Lower lobe of right lung (tissue), 2 donors: ENCODE data around the gene ERC1. TPM values are rescaled to one million over a fixed set of nuclear protein-coding genes. Genes with fewer than 3 reads are reported as not detected.
A peak's percentile ranks its signal among the peaks of the same experiment; 100 is the strongest.

Experiments
- ATAC-seq, 2 donors: fragments of 200-7000 bp; cut with Tn5 transposase; one replicate each; pipeline ENCODE4 v1.9.1; 2020 to 2022; ENCODE audit warnings: mild to moderate bottlenecking in 2 of 2, moderate library complexity in 2 of 2
- DNase-seq: peaks from one replicate; pipeline ENCODE4 v3.0.0-alpha.2; 2020
- H3K27ac ChIP-seq: fragments of 200-600 bp; one replicate; pipeline ENCODE4 v1.8.0; 2022
- H3K27me3 ChIP-seq: fragments of 200-600 bp; one replicate; pipeline ENCODE4 v1.8.0; 2022; ENCODE audit warnings: low read depth
- H3K36me3 ChIP-seq: fragments of 200-600 bp; one replicate; pipeline ENCODE4 v1.8.0; 2022; ENCODE audit warnings: mild to moderate bottlenecking
- H3K4me1 ChIP-seq: fragments of 200-600 bp; one replicate; pipeline ENCODE4 v1.8.0; 2022
- H3K4me3 ChIP-seq: fragments of 200-600 bp; one replicate; pipeline ENCODE4 v1.8.0; 2022; ENCODE audit warnings: mild to moderate bottlenecking
- H3K9me3 ChIP-seq: fragments of 200-600 bp; one replicate; pipeline ENCODE4 v1.8.0; 2022
- CTCF ChIP-seq: fragments of 200-600 bp; IDR thresholded peaks from one replicate; pipeline ENCODE4 v1.8.0; 2022; ENCODE audit warnings: antibody characterized with exemption, mild to moderate bottlenecking
- intact Hi-C: fragments of 100-400 bp; cut with DNase I; formaldehyde crosslinking; loops from one replicate; pipeline ENCODE4 v1.11.0; 2022
- total RNA-seq: library from RNA; stranded (reverse); fragmentation: NEBNext Ultra II Directional; extraction: Animal tissue kit (Norgen Biotek cat#: 25700); gene quantifications from one replicate; pipeline ENCODE4 v1.2.1, GENCODE V29; 2021
- donor health status: DM: no; HTN: yes; CAD: no; lungs with severe emphysema.

Gene ERC1
- total RNA-seq, 1 donor from 2014 or later = 66.3 TPM

GRCh38 chr12:1348606-1349005, 357.6 kb downstream of the ERC1 start:
- DNase-seq = no peak
- H3K36me3 ChIP-seq = no peaks in the 10 kb centered on the region
- H3K27me3 ChIP-seq = no peaks in the 10 kb centered on the region
- no peak for ATAC-seq
- no peaks in the 10 kb centered on the region for H3K9me3 ChIP-seq
- intact Hi-C loops = no loop called here
- H3K4me1 ChIP-seq = no peaks in the 10 kb centered on the region
- no peak overlapping the region for H3K27ac ChIP-seq
- no peak for TF ChIP-seq CTCF
- no peak overlapping the region for H3K4me3 ChIP-seq

- no peaks in the 10 kb centered on the region for H3K36me3 ChIP-seq
- H3K9me3 ChIP-seq = no peaks in the 10 kb centered on the region
- TF ChIP-seq CTCF = no peak
- H3K27me3 ChIP-seq = no peaks in the 10 kb centered on the region
- peak; percentile 21 to 59 for ATAC-seq
- intact Hi-C loops = no loop called here
- H3K4me1 ChIP-seq = no peaks in the 10 kb centered on the region
- H3K27ac ChIP-seq = no peak overlapping the region
- no peak overlapping the region for H3K4me3 ChIP-seq
- DNase-seq = no peak
Observed at GRCh38 chr12:1350055-1350933, 359.3 kb downstream of the ERC1 start.

DNA sequence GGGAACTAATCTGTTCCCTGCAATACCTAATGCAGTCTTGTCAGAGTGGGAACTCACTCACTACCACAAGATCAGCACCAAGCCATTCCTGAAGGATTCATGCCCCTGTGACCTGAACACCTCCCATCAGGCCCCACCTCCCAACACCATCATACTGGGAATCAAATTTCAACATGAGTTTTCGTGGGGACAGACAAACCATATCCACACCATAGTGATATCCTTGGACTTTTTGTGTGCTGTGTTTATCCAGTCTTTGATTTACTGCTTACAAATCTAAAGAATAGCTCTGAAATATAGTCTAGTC, 359.9 kb downstream of the ERC1 start:
- Histone ChIP-seq H3K27me3 (no peaks in the 10 kb centered on the region), H3K4me1 (no peaks in the 10 kb centered on the region), H3K4me3 (no peak overlapping the region), H3K36me3 (no peaks in the 10 kb centered on the region), H3K27ac (no peak overlapping the region), H3K9me3 (no peaks in the 10 kb centered on the region)
- ATAC-seq (no peak), DNase-seq (no peak)
- intact Hi-C loops = no loop called here
- TF ChIP-seq CTCF = no peak

- no peaks in the 10 kb centered on the region for H3K36me3 ChIP-seq
- H3K4me3 ChIP-seq = no peak overlapping the region
- H3K27ac ChIP-seq = no peak overlapping the region
- H3K4me1 ChIP-seq = no peaks in the 10 kb centered on the region
- intact Hi-C loops = no loop called here
- ATAC-seq (no peak), DNase-seq (no peak)
- no peak for TF ChIP-seq CTCF
- H3K27me3 ChIP-seq = no peaks in the 10 kb centered on the region
- no peaks in the 10 kb centered on the region for H3K9me3 ChIP-seq
Observed at GRCh38 chr12:1351926-1352325, 360.9 kb downstream of the ERC1 start.

GRCh38 chr12:1353451-1353850, 362.4 kb downstream of the ERC1 start:
- Histone ChIP-seq H3K36me3 (no peaks in the 10 kb centered on the region), H3K4me1 (no peaks in the 10 kb centered on the region), H3K4me3 (no peak overlapping the region), H3K27me3 (no peaks in the 10 kb centered on the region), H3K27ac (no peak overlapping the region), H3K9me3 (no peaks in the 10 kb centered on the region)
- intact Hi-C loops = no loop called here
- DNase-seq = no peak
- ATAC-seq = no peak
- TF ChIP-seq CTCF = no peak
